Activated T-helper 17 cell treated with anti-CD3 and anti-CD28 coated beads, Interleukin-2, amount 50 U/mL, for 72 hours (primary cell): ENCODE results near the gene TRAPPC8. TPM values are rescaled to one million over a fixed set of nuclear protein-coding genes. Genes with fewer than 3 reads are reported as not detected.

Experiments used
- ATAC-seq: fragments of 150-1000 bp; cut with Tn5 transposase; replicated peaks from 2 replicates; pipeline ENCODE4 v1.10.0; 2021; ENCODE audit warnings: mild to moderate bottlenecking, moderate library complexity
- H3K27ac Mint-ChIP-seq: one replicate; pipeline ENCODE4 v1.8.0; 2022; ENCODE audit warnings: mixed read lengths
- H3K27me3 Mint-ChIP-seq: one replicate; pipeline ENCODE4 v1.8.0; 2022; ENCODE audit warnings: mixed read lengths
- H3K36me3 Mint-ChIP-seq: one replicate; pipeline ENCODE4 v1.8.0; 2022; ENCODE audit warnings: low read depth, mild to moderate bottlenecking, mixed read lengths
- H3K4me1 Mint-ChIP-seq: one replicate; pipeline ENCODE4 v1.8.0; 2022; ENCODE audit warnings: mixed read lengths
- H3K4me3 Mint-ChIP-seq: one replicate; pipeline ENCODE4 v1.8.0; 2022; ENCODE audit warnings: mild to moderate bottlenecking, mixed read lengths
- H3K9me3 Mint-ChIP-seq: one replicate; pipeline ENCODE4 v1.8.0; 2022; ENCODE audit warnings: mixed read lengths
- total RNA-seq, 2 donors: library from RNA; stranded (reverse); gene quantifications; one replicate each; pipeline ENCODE4 v1.2.3, GENCODE V29; 2022

TRAPPC8 gene, protein sequence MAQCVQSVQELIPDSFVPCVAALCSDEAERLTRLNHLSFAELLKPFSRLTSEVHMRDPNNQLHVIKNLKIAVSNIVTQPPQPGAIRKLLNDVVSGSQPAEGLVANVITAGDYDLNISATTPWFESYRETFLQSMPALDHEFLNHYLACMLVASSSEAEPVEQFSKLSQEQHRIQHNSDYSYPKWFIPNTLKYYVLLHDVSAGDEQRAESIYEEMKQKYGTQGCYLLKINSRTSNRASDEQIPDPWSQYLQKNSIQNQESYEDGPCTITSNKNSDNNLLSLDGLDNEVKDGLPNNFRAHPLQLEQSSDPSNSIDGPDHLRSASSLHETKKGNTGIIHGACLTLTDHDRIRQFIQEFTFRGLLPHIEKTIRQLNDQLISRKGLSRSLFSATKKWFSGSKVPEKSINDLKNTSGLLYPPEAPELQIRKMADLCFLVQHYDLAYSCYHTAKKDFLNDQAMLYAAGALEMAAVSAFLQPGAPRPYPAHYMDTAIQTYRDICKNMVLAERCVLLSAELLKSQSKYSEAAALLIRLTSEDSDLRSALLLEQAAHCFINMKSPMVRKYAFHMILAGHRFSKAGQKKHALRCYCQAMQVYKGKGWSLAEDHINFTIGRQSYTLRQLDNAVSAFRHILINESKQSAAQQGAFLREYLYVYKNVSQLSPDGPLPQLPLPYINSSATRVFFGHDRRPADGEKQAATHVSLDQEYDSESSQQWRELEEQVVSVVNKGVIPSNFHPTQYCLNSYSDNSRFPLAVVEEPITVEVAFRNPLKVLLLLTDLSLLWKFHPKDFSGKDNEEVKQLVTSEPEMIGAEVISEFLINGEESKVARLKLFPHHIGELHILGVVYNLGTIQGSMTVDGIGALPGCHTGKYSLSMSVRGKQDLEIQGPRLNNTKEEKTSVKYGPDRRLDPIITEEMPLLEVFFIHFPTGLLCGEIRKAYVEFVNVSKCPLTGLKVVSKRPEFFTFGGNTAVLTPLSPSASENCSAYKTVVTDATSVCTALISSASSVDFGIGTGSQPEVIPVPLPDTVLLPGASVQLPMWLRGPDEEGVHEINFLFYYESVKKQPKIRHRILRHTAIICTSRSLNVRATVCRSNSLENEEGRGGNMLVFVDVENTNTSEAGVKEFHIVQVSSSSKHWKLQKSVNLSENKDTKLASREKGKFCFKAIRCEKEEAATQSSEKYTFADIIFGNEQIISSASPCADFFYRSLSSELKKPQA (N-terminal part only)
- 10 to 100 TPM; 30.6 to 36.5 TPM for total RNA-seq

DNA sequence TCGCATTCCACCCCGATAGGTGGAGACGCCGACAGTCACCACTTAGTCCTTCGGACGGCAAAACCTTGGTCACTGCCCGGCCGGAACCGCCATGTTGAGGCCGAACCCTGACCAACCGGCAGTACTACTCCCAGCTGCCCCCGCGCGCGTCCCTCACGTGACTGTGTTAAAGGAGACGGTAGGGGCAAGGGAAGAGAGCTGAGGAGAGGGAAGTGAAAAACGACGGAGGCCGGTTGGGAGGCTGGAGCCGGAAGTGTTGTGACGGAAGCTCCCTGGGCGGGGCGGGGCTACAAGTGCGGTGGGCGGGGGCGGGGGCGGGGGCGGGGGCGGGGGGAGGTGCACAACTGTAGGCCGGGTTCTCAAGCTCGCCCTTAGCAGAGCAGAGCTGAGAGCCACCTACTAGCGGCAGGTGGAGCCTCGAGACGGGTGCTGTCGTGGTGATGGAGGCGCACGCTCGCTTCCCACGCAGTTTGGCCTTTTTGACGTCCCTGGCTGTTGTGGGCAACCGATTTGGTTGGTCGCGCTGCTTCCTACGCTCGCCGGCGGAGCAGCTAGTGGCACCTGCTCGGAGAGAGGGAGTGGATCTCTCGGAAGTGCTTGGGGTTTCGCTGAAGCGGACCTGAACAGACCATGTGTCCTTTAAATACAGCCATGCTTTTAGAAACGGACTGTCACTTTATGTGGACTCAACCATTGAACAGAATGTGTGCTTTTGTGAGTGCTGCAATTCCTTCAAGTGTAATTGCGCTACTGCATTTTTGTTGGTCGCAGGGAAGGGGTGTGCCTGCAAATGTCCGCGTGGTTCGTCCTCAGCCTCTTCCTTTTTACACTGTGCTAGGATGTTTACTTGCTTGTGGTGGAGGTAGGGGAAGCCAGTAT, at the start of gene TRAPPC8:
Gene TRAPPC8 (minus strand): TSS at position 130 of the 879 bp plus-strand sequence. CDS start 364 bp downstream, outside the sequence.
- H3K9me3 Mint-ChIP-seq, result no peaks in the 10 kb centered on the region
- ATAC-seq, result peak; percentile 81
- H3K27ac Mint-ChIP-seq, result peak within 1 kb of the TSS; percentile 97
- peaks cover 29% of the 10 kb centered on the region for H3K36me3 Mint-ChIP-seq
- peak within 1 kb of the TSS; percentile 94 for H3K4me3 Mint-ChIP-seq
- no peaks in the 10 kb centered on the region for H3K27me3 Mint-ChIP-seq
- peaks cover 30% of the 10 kb centered on the region for H3K4me1 Mint-ChIP-seq

DNA sequence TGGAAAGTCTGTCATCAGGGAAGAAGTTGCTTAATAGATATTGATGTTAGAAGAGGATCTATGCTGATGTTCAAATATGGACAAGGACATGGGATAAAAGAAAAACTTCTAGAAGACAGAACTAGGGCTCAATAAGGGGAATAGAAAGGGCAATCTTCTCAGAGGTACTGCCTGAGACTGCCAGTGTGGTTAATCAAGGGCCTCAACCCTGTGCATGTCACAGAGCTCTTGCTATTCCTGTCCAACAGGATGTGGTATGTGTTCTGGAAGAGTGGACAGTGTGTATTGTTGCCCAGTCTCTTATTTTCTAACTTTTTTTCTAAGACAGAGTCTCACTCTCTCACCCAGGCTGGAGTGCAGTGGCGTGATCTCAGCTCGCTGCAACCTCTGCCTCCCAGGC, 47.9 kb upstream of the TRAPPC8 start:
- no peaks in the 10 kb centered on the region for H3K27me3 Mint-ChIP-seq
- no peak for ATAC-seq
- H3K9me3 Mint-ChIP-seq, result no peaks in the 10 kb centered on the region
- H3K4me1 Mint-ChIP-seq, result peaks cover 4% of the 10 kb centered on the region
- no peak overlapping the region for H3K27ac Mint-ChIP-seq
- no peak overlapping the region for H3K4me3 Mint-ChIP-seq
- H3K36me3 Mint-ChIP-seq, result no peaks in the 10 kb centered on the region

DNA sequence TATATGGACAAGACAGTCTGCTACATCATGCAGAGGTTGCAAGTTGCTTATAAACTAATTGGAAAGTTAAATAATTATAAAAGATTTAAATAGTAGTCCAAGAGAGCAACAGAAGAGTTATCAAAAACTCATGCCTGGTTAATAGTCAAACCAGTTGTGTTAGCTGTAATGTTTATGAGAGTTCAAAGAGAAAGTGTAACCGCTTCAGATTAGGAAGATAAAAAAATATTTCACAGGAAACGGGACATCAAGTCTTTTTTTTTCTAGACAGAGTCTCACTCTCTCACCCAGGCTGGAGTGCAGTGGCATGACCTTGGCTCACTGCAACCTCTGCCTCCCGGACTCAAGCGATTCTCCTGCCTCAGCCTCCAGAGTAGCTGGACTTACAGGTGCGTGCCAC, 41.0 kb upstream of the TRAPPC8 start:
- Mint-ChIP-seq H3K4me3 (no peak overlapping the region), H3K4me1 (peaks cover 4% of the 10 kb centered on the region), H3K27ac (no peak overlapping the region), H3K9me3 (no peaks in the 10 kb centered on the region), H3K27me3 (no peaks in the 10 kb centered on the region), H3K36me3 (no peaks in the 10 kb centered on the region)
- ATAC-seq, result no peak

DNA sequence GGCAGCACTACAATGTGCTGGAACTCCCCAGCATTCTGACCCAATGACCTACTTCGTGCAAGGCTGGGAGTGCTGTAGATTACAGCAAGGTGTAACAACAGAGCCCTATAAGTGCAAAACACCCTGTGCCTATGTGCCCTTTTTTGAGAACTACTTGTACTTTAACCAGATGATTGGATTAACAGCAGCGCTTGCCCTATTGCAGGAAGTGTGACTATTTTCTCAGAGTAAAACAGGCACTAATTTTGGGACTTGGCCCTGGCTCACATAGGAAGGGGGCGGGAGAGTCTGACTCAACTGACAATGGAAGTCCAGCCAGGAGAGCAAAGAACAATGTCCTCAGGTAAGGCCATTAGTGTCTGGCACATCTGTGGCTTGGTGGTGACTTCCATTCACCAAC, 40.1 kb upstream of the TRAPPC8 start:
- Mint-ChIP-seq H3K4me3 (no peak overlapping the region), H3K27ac (no peak overlapping the region), H3K4me1 (peaks cover 4% of the 10 kb centered on the region), H3K27me3 (no peaks in the 10 kb centered on the region), H3K9me3 (no peaks in the 10 kb centered on the region), H3K36me3 (no peaks in the 10 kb centered on the region)
- no peak for ATAC-seq

DNA sequence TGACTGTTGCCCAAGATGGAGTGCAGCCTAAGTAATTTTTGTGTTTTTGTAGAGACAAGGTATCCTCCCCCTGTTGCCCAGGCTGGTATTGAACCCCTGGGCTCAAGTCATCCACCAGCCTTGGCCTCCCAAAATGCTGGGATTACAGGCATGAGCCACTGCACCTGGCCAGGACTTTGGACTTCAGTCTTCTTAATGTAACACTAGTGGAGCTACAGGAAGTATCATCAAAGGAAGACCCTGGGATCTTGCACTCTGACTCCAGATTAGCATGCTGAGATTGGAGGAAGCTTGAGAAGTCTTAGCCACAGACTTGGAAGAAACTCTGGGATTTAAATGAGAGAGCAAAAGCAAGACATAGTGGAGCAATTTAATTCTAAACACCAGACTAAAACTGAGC, 37.9 kb upstream of the TRAPPC8 start:
- Mint-ChIP-seq H3K27ac (no peak overlapping the region), H3K4me3 (no peak overlapping the region), H3K27me3 (no peaks in the 10 kb centered on the region), H3K36me3 (no peaks in the 10 kb centered on the region), H3K9me3 (no peaks in the 10 kb centered on the region), H3K4me1 (peaks cover 4% of the 10 kb centered on the region)
- ATAC-seq, result no peak

DNA sequence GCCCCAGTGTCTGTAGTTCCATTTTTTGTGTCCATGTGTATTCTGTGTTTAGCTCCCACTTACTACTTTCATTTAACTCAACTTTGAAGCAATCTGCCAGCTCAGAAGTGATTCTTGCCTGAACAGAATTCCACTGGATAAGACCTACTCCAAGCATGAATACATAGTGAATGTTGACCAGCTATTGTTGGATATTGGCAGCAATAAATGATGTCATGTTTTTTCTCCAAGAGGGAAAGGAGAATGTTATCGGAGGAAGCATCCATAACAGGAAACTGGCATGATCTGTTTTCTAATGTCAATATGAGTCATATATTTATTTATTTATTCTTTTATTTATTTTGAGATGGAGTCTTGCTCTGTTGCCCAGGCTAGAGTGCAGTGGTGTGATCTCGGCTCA, 36.8 kb upstream of the TRAPPC8 start:
- peaks cover 3% of the 10 kb centered on the region for H3K4me1 Mint-ChIP-seq
- no peaks in the 10 kb centered on the region for H3K27me3 Mint-ChIP-seq
- no peak for ATAC-seq
- H3K27ac Mint-ChIP-seq, result no peak overlapping the region
- peaks cover 7% of the 10 kb centered on the region for H3K9me3 Mint-ChIP-seq
- no peak overlapping the region for H3K4me3 Mint-ChIP-seq
- no peaks in the 10 kb centered on the region for H3K36me3 Mint-ChIP-seq

DNA sequence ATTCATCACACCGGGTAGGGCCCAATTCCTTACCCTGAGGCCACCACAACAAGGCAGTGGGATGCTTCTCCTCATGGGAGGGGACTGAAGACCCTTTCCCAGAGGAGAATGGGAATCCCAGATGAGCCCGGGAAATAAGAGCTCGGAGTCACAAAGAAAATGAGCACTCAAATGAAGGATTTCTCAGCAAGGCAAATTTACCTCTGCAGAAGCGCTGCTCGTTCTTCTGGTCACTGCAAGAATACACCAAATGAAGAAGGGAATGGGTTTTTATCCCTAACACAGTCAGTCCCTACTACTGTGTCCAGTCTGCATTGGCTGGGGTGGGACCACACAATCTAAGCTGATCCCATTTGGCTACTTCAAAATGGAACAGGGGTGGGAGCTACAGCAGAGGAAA, 35.7 kb upstream of the TRAPPC8 start:
- Mint-ChIP-seq H3K4me3 (no peak overlapping the region), H3K27ac (no peak overlapping the region), H3K36me3 (no peaks in the 10 kb centered on the region), H3K9me3 (peaks cover 15% of the 10 kb centered on the region), H3K27me3 (no peaks in the 10 kb centered on the region), H3K4me1 (no peaks in the 10 kb centered on the region)
- no peak for ATAC-seq

DNA sequence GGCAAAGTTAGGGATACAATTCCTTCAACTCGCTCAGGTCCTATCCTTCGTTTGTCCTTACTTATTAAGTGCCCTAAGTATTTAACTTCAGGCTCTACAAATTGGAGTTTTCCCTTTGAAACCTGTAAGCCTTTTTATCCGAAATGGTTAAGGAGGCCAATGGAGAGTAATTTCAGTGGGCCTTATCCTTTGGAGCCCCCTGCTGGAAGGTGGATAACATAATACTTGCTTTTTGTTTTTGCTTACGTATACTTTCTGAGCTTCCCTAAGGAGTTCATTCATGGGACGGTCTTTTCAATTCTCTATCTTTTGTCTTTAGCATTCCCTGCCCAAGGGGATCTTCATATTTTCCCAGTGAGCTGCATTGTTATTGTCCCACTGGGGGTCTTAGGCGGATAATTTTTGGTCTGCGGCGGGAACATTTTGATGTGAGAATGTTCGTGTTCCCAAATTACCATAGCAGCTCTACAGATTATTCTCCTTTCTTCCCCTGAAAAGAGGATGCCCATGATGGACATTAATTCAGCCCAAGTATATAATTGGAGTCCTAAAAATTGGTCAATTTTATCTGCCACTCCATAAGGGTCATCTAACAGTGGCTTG, 34.4 kb upstream of the TRAPPC8 start:
- Mint-ChIP-seq H3K4me1 (no peaks in the 10 kb centered on the region), H3K36me3 (no peaks in the 10 kb centered on the region), H3K27me3 (no peaks in the 10 kb centered on the region), H3K4me3 (no peak overlapping the region), H3K27ac (no peak overlapping the region), H3K9me3 (peaks cover 15% of the 10 kb centered on the region)
- no peak for ATAC-seq

DNA sequence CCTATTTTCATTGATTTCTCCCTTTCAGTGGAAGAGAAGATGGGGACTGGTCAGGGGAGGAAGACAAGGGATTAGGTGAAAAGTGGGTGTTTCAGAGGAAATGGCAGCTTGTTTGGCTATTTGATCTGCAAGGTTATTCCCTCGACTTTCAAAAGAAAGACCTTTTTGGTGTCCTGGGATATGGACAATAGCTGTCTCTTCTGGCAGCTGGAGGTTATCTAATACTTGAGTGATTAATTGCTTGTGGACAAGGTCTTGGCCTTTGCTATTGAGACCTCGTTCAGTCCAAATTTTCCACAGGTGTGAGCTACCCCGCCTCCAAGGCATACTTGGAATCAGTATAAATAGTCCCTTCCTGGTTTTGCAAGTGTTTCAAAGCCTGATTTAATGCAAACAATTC, 33.3 kb upstream of the TRAPPC8 start:
- no peak for ATAC-seq
- no peaks in the 10 kb centered on the region for H3K36me3 Mint-ChIP-seq
- H3K4me3 Mint-ChIP-seq, result no peak overlapping the region
- H3K4me1 Mint-ChIP-seq, result no peaks in the 10 kb centered on the region
- H3K27me3 Mint-ChIP-seq, result no peaks in the 10 kb centered on the region
- H3K9me3 Mint-ChIP-seq, result peaks cover 19% of the 10 kb centered on the region
- H3K27ac Mint-ChIP-seq, result no peak overlapping the region

DNA sequence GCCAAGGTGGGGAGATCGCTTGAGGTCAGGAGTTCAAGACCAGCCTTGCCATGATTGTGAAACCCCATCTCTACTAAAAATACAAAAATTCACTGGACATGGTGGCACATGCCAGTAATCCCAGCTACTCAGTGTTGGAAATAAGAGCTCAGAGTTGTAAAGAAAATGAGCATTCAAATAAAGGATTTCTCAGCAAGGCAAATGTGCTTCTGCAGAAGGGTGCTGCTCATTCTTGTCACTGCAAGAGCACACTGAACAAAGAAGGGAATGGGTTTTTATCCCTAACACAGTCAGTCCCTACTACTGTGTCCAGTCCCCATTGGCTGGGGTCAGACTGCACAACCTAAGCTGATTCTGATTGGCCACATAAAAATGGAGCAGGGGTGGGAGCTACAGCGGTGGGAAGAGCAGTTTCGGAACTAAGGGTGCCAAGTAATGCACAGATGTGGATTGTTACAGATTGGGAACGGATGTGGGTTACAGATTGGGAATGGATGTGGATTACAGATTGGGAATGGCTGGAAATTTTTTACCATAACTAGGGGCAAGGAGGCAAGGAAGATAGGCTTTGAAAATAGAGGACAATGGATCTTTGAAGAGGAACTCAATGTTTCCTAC, 31.1 kb upstream of the TRAPPC8 start:
- Mint-ChIP-seq H3K9me3 (peaks cover 19% of the 10 kb centered on the region), H3K36me3 (no peaks in the 10 kb centered on the region), H3K4me1 (no peaks in the 10 kb centered on the region), H3K4me3 (no peak overlapping the region), H3K27ac (no peak overlapping the region), H3K27me3 (no peaks in the 10 kb centered on the region)
- no peak for ATAC-seq

DNA sequence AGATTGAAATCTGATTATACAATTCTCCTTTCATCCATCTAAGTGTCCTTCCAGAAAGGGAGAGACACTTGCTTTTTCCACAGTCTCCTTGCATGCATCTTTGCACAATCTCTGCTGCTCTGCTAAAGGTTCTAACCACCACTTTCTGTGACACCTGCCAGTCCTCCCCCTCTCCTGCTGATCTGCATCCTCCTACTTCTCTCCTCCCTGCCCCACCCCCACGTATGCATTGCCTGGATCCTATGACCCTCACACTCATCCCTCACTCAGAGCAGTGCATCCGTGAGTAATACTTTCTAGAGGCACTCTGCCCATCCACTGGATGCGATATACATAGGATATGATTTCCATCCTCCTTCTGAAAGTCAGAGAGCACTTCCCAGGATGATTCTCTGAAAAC, 27.7 kb upstream of the TRAPPC8 start:
- Mint-ChIP-seq H3K27ac (no peak overlapping the region), H3K27me3 (no peaks in the 10 kb centered on the region), H3K36me3 (no peaks in the 10 kb centered on the region), H3K4me3 (no peak overlapping the region), H3K9me3 (peaks cover 19% of the 10 kb centered on the region), H3K4me1 (no peaks in the 10 kb centered on the region)
- no peak for ATAC-seq

DNA sequence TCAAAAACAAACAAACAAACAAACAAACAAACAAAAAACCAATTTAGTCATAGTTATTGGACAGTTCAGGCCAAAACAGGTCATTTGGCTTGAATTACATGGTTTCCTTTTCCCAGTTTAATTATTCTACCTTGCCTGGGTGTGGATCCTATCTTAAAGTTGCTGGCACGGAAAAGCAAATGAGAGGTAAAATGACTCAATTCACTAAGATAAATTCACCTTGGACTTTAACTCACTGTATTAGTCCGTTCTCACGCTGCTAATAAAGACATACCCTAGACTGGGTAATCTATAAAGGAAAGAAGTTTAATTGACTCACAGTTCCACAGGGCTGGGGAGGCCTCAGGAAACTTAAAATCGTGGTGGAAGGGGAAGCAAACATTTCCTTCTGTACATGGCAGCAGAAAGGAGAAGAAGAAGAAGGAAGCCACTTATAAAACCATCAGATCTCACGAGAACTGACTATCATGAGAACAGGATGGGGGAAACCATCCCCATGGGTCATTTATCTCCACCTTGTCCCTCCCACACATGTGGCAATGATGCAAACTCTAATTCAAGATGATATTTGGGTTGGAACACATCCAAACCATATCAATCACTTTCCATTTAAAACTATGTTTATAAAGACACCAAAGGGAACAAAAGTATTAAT, 22.5 kb upstream of the TRAPPC8 start:
- Mint-ChIP-seq H3K27me3 (no peaks in the 10 kb centered on the region), H3K9me3 (no peaks in the 10 kb centered on the region), H3K4me1 (no peaks in the 10 kb centered on the region), H3K27ac (no peak overlapping the region), H3K36me3 (no peaks in the 10 kb centered on the region), H3K4me3 (no peak overlapping the region)
- no peak for ATAC-seq

DNA sequence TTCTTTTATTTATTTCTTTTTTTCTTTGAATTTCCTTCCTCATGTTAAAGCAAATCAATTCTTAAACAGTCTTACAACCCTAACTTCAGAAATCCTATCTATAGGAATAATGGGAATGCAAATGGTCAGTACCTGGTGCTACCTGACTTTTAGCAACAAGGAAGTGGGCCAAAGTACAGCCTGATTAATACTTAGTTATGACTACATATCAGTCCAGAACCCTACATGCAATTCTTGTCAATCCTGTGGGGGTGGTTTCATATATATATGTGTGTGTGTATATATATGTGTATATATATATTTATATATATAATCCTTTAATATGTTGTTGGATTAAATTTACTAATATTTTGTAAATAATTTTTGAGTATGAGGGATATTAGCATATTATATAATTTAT, 14.8 kb upstream of the TRAPPC8 start:
- no peaks in the 10 kb centered on the region for H3K27me3 Mint-ChIP-seq
- no peaks in the 10 kb centered on the region for H3K4me1 Mint-ChIP-seq
- no peaks in the 10 kb centered on the region for H3K9me3 Mint-ChIP-seq
- H3K36me3 Mint-ChIP-seq, result no peaks in the 10 kb centered on the region
- H3K4me3 Mint-ChIP-seq, result no peak overlapping the region
- no peak overlapping the region for H3K27ac Mint-ChIP-seq
- ATAC-seq, result no peak
